ENCODE data around the gene TMEM259.

Gene TMEM259

GRCh38 chr19:962683-963400 lies 58.1 kb downstream of the TMEM259 start:
- no peak for DNase-seq (ENCODE audit: low read depth in 1 of 2, low spot score in 1 of 2)
- TF ChIP-seq SPI1 (IDR thresholded peaks at IDR 0.05; ENCODE audit: borderline replicate concordance, low read depth) (no peak), REST (IDR thresholded peaks at IDR 0.05; ENCODE audit: insufficient replicate concordance, low read depth) (no peak), POLR2AphosphoS5 (IDR thresholded peaks at IDR 0.05; ENCODE audit: low read depth) (no peak), CTCF (IDR thresholded peaks at IDR 0.05; ENCODE audit: insufficient read depth, low read length) (no peak), GABPA (IDR thresholded peaks at IDR 0.05; ENCODE audit: low read depth) (no peak)
- Histone ChIP-seq H3K27me3 (ENCODE audit: insufficient read depth, poor library complexity, severe bottlenecking) (no peaks in the 10 kb centered on the region), H3K27ac (replicated peaks) (no peak overlapping the region), H3K4me3 (replicated peaks; ENCODE audit: insufficient read depth, low read length) (no peak overlapping the region)

- H3K27me3 ChIP-seq (ENCODE audit: insufficient read depth, poor library complexity, severe bottlenecking): no peaks in the 10 kb centered on the region
- TF ChIP-seq GABPA (IDR thresholded peaks at IDR 0.05; ENCODE audit: low read depth) (no peak), SPI1 (IDR thresholded peaks at IDR 0.05; ENCODE audit: borderline replicate concordance, low read depth) (no peak), REST (IDR thresholded peaks at IDR 0.05; ENCODE audit: insufficient replicate concordance, low read depth) (no peak), POLR2AphosphoS5 (IDR thresholded peaks at IDR 0.05; ENCODE audit: low read depth) (no peak), CTCF (IDR thresholded peaks at IDR 0.05; ENCODE audit: insufficient read depth, low read length) (no peak)
- no peak overlapping the region for H3K27ac ChIP-seq (replicated peaks)
- no peak overlapping the region for H3K4me3 ChIP-seq (replicated peaks; ENCODE audit: insufficient read depth, low read length)
- DNase-seq (ENCODE audit: low read depth in 1 of 2, low spot score in 1 of 2): no peak
Measured at GRCh38 chr19:961866-962620, 58.9 kb downstream of the TMEM259 start.

- TF ChIP-seq GABPA (IDR thresholded peaks at IDR 0.05; ENCODE audit: low read depth) (no peak), POLR2AphosphoS5 (IDR thresholded peaks at IDR 0.05; ENCODE audit: low read depth) (no peak), REST (IDR thresholded peaks at IDR 0.05; ENCODE audit: insufficient replicate concordance, low read depth) (no peak), CTCF (IDR thresholded peaks at IDR 0.05; ENCODE audit: insufficient read depth, low read length) (no peak), SPI1 (IDR thresholded peaks at IDR 0.05; ENCODE audit: borderline replicate concordance, low read depth) (no peak)
Measured at GRCh38 chr19:960601-960938, 60.4 kb downstream of the TMEM259 start.

More at GRCh38 chr19:960601-960938, 60.4 kb downstream of the TMEM259 start:
- no peak for DNase-seq (ENCODE audit: low read depth in 1 of 2, low spot score in 1 of 2)
- Histone ChIP-seq H3K27me3 (ENCODE audit: insufficient read depth, poor library complexity, severe bottlenecking) (no peaks in the 10 kb centered on the region), H3K27ac (replicated peaks) (no peak overlapping the region), H3K4me3 (replicated peaks; ENCODE audit: insufficient read depth, low read length) (no peak overlapping the region)
